Renal cortical epithelial cell (primary cell): ENCODE measurements around the gene SARS1. TPM values are rescaled to one million over a fixed set of nuclear protein-coding genes. Genes with fewer than 3 reads are reported as not detected.
A peak's percentile ranks its signal among the peaks of the same experiment; 100 is the strongest.
"Not testable (repeated sequence)": the region's sequence is repeated elsewhere in the genome, so short reads cannot be mapped to it uniquely, and the experiment has no call there.

ENCODE experiments used
- DNase-seq: peaks from one replicate; pipeline ENCODE4 v3.0.0-alpha.2; 2011; ENCODE audit warnings: low read depth
- total RNA-seq: library from RNA; depleted of rRNA; stranded (reverse); fragments of >200 nt; gene quantifications from 2 replicates; pipeline ENCODE4 v1.2.3, GENCODE V29; 2014

The SARS1 gene
- total RNA-seq, 1 donor from 2014 or later = 223 TPM

- DNase-seq = no peak
Measured at GRCh38 chr1:109192433-109192832, 21.3 kb upstream of the SARS1 start.

GRCh38 chr1:109193653-109194590, 19.8 kb upstream of the SARS1 start:
- peak; percentile 18 for DNase-seq

- peak; percentile 99 for DNase-seq
Measured at GRCh38 chr1:109197158-109198042, 16.3 kb upstream of the SARS1 start.

GRCh38 chr1:109198043-109198695, 15.5 kb upstream of the SARS1 start:
- DNase-seq = peak; percentile 89

- no peak for DNase-seq
Measured at GRCh38 chr1:109198745-109199144, 15.0 kb upstream of the SARS1 start.

GRCh38 chr1:109199710-109200109, 14.0 kb upstream of the SARS1 start:
- DNase-seq = no peak

GRCh38 chr1:109201123-109201703, 12.5 kb upstream of the SARS1 start:
- peak; percentile 84 for DNase-seq

GRCh38 chr1:109204484-109204883, 9.2 kb upstream of the SARS1 start:
- no peak for DNase-seq

GRCh38 chr1:109206339-109206738, 7.4 kb upstream of the SARS1 start:
- DNase-seq = no peak

- DNase-seq = no peak
Measured at GRCh38 chr1:109207467-109208103, 6.1 kb upstream of the SARS1 start.

GRCh38 chr1:109208394-109208793, 5.3 kb upstream of the SARS1 start:
- no peak for DNase-seq

GRCh38 chr1:109208836-109209463, 4.8 kb upstream of the SARS1 start:
- DNase-seq = no peak

- no peak for DNase-seq
Measured at GRCh38 chr1:109210058-109210457, 3.7 kb upstream of the SARS1 start.

- no peak for DNase-seq
Measured at GRCh38 chr1:109213345-109213823, 334 bp upstream of the SARS1 start.

GRCh38 chr1:109214695-109215623, 1.2 kb downstream of the SARS1 start:
- peak; percentile 88 for DNase-seq

- DNase-seq = no peak
Measured at GRCh38 chr1:109216662-109217061, 2.9 kb downstream of the SARS1 start.

- no peak for DNase-seq
Measured at GRCh38 chr1:109218516-109218915, 4.8 kb downstream of the SARS1 start.

GRCh38 chr1:109221201-109221600, 7.5 kb downstream of the SARS1 start:
- not testable (repeated sequence) for DNase-seq

GRCh38 chr1:109225308-109225707, 11.6 kb downstream of the SARS1 start:
- no peak for DNase-seq
